ENCODE data around the gene PTGR3.

DNA sequence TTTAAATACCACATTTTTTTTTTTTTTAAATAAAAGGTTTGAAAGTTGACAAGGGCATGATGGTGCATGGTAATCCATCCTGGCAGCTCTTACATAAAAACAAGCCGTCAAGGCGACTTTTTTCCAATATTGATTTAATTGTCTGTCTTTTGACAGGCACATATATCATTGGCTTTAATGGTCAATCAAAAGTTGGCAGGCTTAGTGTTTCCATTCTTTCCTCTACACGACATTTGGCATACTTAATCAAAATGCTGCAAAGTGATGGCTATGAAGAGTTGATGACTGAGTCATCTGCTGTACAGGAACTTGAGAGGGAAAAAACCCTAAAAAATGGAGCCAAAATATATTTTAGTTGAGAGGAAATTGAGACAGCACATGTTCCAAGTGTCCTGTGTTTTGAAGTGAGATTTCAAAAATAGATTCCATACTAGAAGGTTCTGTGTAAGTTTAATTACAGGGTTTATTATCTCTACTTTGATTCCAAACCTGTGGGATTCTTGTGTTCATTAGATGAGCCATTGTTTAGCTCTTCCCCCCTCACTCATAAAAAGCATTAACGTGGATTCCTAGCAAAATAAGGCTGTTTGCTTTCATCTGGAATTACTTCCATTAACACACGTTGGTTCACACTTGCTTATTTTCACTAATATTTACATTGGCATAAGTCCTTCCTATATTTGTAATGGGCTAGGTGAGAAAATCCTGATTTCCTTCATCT is 4.8 kb upstream of the PTGR3 start:
- TF ChIP-seq, protein P1, sequence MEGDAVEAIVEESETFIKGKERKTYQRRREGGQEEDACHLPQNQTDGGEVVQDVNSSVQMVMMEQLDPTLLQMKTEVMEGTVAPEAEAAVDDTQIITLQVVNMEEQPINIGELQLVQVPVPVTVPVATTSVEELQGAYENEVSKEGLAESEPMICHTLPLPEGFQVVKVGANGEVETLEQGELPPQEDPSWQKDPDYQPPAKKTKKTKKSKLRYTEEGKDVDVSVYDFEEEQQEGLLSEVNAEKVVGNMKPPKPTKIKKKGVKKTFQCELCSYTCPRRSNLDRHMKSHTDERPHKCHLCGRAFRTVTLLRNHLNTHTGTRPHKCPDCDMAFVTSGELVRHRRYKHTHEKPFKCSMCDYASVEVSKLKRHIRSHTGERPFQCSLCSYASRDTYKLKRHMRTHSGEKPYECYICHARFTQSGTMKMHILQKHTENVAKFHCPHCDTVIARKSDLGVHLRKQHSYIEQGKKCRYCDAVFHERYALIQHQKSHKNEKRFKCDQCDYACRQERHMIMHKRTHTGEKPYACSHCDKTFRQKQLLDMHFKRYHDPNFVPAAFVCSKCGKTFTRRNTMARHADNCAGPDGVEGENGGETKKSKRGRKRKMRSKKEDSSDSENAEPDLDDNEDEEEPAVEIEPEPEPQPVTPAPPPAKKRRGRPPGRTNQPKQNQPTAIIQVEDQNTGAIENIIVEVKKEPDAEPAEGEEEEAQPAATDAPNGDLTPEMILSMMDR (conservative IDR thresholded peaks at IDR 0.05 in 1 of 2, IDR thresholded peaks at IDR 0.05 in 1 of 2; ENCODE audit: low read depth in 1 of 2, low read length in 2 of 2): no peak
- TF ChIP-seq EZH2 (IDR thresholded peaks at IDR 0.05; ENCODE audit: low read length, missing control alignments): no peak
